Gastrocnemius medialis (tissue), 4 donors: ENCODE results near the gene PPP2R5C.

Source experiments
- POLR2A ChIP-seq, 2 donors: fragments of 450-650 bp; IDR thresholded peaks; one replicate each; pipeline ENCODE4 v1.6.1; 2017; ENCODE audit warnings: antibody characterized with exemption in 2 of 2, mild to moderate bottlenecking in 2 of 2, moderate library complexity in 2 of 2
- TF ChIP-seq, protein P1 (sequence below), 5 experiments: fragments of 450-650 bp in 3 of 5; fragments of 200-600 bp in 2 of 5; sonication (generic) in 2 of 5; IDR thresholded peaks in 4 of 5; conservative IDR thresholded peaks in 1 of 5; 1 replicate in 4 of 5; 2 replicates in 1 of 5; pipeline ENCODE4 v1.5.1; 2016 to 2019; ENCODE audit warnings: antibody characterized with exemption in 5 of 5, mild to moderate bottlenecking in 3 of 5, moderate library complexity in 3 of 5

DNA sequence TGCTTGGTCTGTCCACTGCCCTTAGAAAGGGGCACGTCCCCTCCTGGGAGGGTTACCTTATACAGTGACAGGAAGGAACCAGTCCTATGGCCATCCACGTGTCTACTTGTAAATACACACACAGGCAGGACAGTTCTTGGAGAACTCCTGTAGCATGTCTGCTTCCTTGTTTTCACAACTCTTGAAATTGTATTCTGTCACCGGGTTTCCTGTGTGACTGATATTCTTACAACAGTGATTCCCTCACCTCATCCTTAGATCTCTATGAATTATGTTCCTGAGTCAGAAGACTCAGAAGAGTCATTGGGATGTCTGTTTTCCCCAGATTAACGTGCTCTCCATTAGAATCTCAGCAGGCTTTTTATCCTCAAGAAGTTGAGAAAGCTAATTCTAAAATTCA is 158.8 kb downstream of the PPP2R5C start:
- TF ChIP-seq, protein P1, sequence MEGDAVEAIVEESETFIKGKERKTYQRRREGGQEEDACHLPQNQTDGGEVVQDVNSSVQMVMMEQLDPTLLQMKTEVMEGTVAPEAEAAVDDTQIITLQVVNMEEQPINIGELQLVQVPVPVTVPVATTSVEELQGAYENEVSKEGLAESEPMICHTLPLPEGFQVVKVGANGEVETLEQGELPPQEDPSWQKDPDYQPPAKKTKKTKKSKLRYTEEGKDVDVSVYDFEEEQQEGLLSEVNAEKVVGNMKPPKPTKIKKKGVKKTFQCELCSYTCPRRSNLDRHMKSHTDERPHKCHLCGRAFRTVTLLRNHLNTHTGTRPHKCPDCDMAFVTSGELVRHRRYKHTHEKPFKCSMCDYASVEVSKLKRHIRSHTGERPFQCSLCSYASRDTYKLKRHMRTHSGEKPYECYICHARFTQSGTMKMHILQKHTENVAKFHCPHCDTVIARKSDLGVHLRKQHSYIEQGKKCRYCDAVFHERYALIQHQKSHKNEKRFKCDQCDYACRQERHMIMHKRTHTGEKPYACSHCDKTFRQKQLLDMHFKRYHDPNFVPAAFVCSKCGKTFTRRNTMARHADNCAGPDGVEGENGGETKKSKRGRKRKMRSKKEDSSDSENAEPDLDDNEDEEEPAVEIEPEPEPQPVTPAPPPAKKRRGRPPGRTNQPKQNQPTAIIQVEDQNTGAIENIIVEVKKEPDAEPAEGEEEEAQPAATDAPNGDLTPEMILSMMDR (IDR thresholded peaks at IDR 0.05 in 4 of 5, conservative IDR thresholded peaks at IDR 0.05 in 1 of 5): no peak
- no peak for TF ChIP-seq POLR2A (IDR thresholded peaks at IDR 0.05)
